ENCODE data around the gene RRN3.
A peak's percentile ranks its signal among the peaks of the same experiment; 100 is the strongest.
"Not testable (repeated sequence)": the region's sequence is repeated elsewhere in the genome, so short reads cannot be mapped to it uniquely, and the experiment has no call there.

The RRN3 gene, protein sequence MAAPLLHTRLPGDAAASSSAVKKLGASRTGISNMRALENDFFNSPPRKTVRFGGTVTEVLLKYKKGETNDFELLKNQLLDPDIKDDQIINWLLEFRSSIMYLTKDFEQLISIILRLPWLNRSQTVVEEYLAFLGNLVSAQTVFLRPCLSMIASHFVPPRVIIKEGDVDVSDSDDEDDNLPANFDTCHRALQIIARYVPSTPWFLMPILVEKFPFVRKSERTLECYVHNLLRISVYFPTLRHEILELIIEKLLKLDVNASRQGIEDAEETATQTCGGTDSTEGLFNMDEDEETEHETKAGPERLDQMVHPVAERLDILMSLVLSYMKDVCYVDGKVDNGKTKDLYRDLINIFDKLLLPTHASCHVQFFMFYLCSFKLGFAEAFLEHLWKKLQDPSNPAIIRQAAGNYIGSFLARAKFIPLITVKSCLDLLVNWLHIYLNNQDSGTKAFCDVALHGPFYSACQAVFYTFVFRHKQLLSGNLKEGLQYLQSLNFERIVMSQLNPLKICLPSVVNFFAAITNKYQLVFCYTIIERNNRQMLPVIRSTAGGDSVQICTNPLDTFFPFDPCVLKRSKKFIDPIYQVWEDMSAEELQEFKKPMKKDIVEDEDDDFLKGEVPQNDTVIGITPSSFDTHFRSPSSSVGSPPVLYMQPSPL

DNA sequence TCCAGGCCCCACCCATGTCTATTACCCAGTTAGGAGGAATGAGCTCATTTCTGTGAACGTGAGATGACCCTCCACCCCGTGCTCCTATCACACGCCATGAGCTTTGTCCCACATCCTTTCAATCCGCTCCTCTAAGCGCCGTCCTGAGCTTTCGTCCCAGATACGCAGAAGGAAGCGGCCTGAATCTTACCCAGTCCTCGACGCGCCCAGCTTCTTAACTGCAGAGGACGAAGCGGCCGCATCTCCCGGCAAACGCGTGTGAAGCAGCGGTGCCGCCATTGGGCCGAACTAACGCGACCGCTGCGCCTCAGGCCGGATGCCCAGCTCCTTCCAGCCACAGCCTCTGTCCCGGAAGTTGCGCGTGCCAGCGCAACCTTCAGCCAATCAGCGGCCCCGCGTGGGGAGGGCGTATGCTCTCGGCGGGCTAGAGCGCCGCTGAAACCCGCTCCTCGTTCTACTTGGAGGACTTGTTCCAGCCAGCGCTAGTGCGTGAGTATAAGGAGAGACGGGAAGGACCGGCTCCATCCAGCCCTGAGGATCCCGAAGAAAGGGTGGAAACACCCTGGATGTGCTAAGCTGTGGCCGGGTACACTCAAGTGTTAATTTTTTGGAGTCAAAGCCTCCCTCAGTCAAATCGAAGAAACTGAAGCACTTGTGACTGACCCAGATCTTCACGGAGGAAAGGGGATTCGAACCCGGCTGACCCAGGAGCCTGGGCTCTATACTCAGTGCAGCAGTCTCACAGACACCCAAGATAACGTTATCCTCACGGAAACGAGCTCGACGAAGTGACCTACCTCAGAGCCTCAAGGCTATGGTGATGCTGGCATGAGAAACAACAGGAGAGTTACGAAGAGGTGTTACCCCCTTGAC is at the start of gene RRN3:
Gene RRN3, minus strand, starts transcription at position 318 of the 873 bp plus-strand sequence. Its CDS starts 39 bp downstream, at position 279.
- in situ Hi-C loops (cut with HindIII; ENCODE audit: low pct_unique_long_range_greater_than_20kb, low sequenced_read_pairs), result not testable (repeated sequence)
- DNase-seq (ENCODE audit: low read depth in 1 of 2, low spot score in 1 of 2), result peak; percentile 65 to 95

DNA sequence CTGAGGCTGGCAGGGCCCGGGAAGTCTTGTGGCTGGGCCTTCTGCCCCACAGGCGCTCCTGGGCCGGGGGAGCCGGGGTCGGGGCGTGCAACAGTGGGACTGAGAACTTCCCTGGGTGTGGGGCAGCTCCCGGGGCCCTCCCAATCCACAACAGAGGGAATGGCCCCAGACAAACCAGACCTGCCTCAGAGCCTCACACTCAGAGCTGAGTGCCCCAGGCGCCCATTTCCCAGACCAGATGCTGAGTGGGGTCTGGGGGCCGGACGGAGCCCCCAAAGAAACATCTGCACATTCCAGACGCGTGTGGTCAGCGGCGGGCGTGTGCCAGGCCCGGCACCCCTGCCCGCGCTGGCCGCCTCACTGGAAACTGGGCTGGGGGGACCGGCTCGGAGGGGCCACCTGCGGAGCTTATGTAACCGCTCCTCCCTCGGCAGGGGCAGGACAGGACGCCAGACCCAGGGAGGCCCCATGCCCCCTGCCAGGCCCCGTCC is 49.6 kb upstream of the RRN3 start:
- DNase-seq (ENCODE audit: low read depth in 1 of 2, low spot score in 1 of 2); in situ Hi-C loops (cut with HindIII; ENCODE audit: low pct_unique_long_range_greater_than_20kb, low sequenced_read_pairs): not testable (repeated sequence)

DNA sequence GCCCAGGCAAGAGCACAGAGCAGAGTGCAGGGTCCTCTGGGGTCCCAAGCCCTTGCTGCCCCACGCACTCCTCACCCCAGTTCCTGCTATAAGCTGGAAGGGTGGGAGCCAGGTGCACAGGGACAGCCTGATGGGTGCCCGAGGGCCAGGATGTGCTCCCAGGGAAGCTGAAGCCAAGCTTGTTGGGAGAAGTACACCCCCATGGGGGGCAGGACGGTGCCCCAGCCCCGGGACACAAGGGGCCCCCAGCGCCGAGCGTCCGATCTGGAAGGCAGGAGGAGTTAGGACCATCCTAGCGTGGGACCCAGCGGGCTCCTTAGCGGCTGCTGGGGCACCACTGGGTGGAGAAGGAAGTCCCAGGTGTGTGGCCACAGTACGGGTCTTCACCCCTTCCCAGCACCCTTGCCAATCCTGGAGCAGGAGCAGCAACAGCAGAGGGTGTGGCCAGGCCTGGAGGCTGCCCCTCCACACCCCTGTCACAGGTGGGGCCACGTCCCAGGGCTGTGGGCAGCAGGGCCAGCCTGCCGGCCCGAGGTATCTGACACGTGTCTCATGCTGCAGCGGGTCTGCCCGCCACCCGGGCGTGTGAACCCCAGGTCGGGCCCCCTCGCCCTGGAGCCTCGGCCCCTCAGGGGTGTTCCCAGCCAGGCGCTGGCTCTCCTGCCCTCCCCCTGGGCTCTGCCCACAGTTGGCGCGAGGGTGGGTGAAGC is 49.0 kb upstream of the RRN3 start:
- DNase-seq (ENCODE audit: low read depth in 1 of 2, low spot score in 1 of 2); in situ Hi-C loops (cut with HindIII; ENCODE audit: low pct_unique_long_range_greater_than_20kb, low sequenced_read_pairs): not testable (repeated sequence)

DNA sequence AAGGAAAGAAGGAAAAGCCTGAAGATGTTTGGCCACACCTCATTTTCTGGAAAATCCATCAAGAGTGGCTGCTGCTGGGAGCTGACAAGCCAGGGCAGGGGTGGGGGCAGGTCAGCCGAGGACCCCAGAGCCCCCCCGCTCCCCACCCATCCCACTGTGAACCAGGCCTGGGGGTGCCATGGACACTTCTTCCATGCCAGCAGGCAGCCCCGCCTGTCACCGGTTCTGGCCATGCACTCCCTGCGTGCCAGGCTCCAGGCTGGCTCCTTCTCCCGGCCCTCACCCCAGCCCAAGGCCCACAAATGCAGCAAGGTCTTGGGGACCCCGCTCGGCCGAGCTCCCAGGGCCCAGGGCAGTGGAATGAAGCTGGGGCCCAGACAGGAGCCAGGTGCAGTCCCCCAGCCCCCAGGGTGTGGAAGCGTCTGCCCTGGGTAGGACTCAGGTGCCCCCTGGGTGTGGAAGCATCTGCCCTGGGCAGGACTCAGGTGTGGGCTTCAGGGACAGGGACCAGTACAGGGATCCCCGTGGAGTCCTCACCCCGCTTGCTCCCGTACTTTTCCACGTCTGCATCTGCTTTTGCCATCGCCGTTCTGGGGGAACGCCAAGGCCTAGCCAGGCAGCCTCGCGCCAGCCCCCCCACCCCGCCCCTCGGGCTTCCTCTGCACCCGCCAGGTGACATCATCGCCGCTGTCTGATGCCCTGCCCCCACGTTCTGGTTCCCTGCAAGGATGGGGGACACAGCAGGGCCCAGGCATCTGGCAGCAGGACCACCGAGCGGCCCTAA is 48.2 kb upstream of the RRN3 start:
- in situ Hi-C loops (cut with HindIII; ENCODE audit: low pct_unique_long_range_greater_than_20kb, low sequenced_read_pairs); DNase-seq (ENCODE audit: low read depth in 1 of 2, low spot score in 1 of 2): not testable (repeated sequence)

DNA sequence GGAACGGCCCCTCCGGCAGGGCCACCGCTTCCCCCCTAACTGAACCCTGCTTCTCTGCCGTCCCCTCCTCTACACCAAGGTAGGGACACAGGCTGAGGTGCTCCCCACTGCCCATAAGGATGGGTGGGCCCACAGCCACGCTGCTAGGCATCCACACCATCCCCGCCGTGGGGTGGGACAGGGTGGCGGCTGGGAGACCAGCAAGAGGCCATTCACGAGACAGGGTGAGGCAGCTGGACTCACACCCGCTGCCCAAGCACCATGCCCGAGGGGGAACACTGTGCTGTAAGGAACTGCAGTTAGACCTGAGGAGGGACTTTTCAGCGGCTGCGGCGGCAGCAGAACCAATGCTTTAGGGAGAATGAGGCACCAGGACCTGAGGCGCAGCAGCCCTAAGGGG is 47.5 kb upstream of the RRN3 start:
- in situ Hi-C loops (cut with HindIII; ENCODE audit: low pct_unique_long_range_greater_than_20kb, low sequenced_read_pairs), result no loop called here
- no peak for DNase-seq (ENCODE audit: low read depth in 1 of 2, low spot score in 1 of 2)
- no peak for TF ChIP-seq JUND (IDR thresholded peaks at IDR 0.05; ENCODE audit: low read depth)

DNA sequence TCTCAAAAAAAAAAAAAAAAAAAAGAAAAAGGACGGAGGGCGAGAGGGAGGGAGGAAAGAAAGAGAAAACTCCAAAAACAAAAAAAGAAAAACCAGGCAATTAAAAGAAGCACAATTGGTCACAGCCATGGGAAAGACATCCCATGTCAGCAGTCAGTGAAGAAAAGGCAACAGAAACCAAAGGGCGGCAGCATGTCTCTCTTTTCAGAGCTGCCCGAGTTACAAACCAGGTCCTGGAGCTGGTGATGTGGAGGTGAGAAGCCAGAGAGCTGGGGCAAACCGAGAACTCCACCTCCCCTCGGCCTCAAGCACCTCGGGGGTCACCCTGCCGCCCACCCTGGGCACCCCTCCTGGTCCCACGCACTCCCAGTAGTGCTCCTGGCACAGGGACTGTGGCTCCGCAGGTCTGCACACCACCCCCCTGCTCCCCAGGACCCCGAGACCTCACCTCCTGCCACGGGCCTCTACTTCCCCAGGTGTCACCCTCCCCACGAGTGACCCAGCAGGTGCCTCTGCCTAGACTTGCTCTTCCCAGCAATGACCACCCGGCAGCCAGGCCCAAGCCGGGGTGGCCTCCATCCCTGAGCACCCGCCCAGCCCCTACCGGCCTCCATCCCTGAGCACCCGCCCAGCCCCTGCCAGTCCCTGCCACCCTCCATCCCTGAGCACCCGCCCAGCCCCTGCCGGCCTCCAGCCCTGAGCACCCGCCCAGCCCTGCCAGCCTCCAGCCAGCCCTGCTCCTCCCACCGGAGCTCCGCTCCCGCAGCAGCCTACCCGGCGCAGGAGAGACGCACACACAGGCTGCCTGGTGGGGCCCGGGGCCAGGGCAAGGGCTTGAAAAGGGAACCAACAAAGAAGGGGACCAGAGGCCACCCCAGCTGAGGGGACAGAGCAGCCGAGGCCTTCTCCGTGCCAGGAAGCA is 46.6 kb upstream of the RRN3 start:
- in situ Hi-C loops (cut with HindIII; ENCODE audit: low pct_unique_long_range_greater_than_20kb, low sequenced_read_pairs); DNase-seq (ENCODE audit: low read depth in 1 of 2, low spot score in 1 of 2): not testable (repeated sequence)

DNA sequence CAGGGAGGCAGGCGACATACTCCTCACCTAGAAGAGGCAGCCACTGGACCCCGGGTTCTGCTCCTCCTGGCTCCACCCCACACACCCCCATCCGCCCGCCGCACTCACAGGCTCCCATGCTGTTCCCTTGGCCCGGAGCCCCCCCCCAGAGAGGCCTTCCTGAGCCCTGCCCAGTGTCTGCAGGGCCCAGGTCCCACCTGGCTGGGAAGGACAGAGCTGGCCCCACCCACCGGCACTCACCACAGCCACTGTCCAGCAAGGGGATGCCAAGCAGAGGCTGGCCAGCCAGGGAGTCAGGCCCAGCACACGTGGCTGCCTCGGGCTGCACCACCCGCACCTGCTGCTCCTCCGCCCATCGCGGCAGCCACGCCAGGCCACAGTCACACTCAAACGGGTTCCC is 43.4 kb upstream of the RRN3 start:
- in situ Hi-C loops (cut with HindIII; ENCODE audit: low pct_unique_long_range_greater_than_20kb, low sequenced_read_pairs); DNase-seq (ENCODE audit: low read depth in 1 of 2, low spot score in 1 of 2): not testable (repeated sequence)

DNA sequence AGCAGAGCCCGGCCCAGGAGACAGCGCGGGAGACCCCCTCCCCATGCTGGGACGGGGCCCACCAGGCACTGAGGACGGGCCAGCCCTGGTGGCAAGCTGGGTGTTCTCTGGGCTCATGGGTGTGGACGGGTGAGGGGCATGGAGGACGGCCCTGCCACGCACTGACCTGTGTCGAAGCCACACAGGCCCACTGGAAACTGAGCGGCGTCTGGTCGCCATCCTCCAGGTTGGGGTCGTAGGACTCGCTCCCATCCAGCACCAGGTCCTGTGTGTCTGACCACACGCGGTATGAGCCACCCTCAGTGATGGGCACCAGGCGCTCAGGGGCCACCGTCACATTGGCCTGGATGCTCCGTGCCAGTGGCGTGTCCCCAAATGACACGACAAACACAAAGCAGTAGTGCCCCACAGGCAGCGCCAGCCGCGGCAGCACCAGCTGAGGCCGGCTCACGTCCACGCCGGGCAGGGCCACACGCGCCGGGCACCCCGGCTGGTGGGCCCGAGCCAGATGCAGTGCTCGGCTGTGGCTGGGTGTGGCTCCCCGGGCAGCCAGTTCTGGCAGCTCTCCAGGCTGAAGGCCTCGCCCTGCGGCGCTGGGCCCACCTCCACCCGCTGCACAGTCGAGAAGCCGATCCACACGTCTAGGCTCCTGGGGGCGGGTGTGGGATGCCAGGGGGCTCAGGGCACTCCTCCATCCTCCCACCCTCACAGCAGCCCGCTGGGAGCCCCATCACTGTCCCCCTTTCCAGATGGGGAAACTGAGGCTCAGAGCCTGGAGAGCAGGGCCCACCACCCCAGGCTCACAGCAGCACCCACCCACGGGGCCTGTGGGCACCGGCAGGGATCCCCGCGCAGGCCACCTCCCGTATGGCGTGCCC is 41.6 kb upstream of the RRN3 start:
- DNase-seq (ENCODE audit: low read depth in 1 of 2, low spot score in 1 of 2); in situ Hi-C loops (cut with HindIII; ENCODE audit: low pct_unique_long_range_greater_than_20kb, low sequenced_read_pairs): not testable (repeated sequence)

DNA sequence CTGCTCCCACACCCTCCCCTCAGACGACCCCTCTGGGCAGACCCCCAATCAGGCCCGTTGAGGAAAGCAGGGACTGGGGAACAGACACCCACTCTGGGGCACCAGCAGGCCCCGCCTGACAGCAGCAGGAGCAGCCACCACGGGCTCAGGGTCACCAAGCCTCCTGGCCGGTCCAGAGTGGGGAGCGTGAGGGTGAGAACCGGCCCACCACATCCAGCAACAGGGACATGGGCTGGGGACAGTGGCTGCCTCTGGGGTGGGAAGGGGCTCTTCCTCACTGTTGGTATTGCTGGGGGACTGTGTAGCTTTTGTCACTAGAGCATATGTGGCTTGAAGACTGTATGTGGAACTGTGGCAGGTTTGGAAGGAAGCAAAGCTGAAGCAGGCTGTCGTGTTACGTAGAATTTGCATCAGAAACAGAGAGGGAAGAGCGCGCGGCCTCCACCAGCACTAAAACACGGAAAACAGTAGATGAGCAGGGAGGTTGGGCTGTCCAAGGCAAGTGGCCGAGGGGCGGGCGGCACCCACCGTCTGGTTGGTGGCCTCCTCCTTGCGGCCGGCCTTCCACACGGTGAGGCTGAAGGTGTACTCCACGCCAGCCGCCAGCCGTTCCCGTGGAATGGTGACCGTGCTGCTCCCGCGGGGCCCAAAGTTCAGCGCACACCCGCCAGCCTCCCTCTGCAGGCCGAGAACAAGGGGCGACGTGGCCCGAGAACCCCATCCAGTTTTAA is 40.8 kb upstream of the RRN3 start:
- in situ Hi-C loops (cut with HindIII; ENCODE audit: low pct_unique_long_range_greater_than_20kb, low sequenced_read_pairs); DNase-seq (ENCODE audit: low read depth in 1 of 2, low spot score in 1 of 2): not testable (repeated sequence)

DNA sequence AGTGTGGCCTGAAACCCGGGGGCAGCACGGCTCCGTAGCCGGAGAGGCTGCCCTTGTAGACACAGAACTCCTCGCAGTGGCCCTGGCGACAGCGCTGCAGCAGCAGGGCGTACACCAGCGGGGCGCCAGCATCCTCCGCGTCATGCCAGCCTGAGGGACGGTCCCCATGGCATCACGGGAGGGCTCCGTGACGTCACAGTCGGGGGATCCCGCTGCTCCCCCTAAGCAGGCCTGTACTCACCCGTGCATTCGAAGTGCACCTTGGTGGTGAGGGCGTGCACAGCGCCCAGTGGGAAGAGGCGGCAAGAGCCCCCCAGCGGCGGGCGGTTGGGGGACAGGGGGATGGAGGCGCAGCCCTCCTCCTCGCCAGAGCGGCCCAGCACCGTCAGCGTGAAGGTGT is 39.5 kb upstream of the RRN3 start:
- in situ Hi-C loops (cut with HindIII; ENCODE audit: low pct_unique_long_range_greater_than_20kb, low sequenced_read_pairs); DNase-seq (ENCODE audit: low read depth in 1 of 2, low spot score in 1 of 2): not testable (repeated sequence)

DNA sequence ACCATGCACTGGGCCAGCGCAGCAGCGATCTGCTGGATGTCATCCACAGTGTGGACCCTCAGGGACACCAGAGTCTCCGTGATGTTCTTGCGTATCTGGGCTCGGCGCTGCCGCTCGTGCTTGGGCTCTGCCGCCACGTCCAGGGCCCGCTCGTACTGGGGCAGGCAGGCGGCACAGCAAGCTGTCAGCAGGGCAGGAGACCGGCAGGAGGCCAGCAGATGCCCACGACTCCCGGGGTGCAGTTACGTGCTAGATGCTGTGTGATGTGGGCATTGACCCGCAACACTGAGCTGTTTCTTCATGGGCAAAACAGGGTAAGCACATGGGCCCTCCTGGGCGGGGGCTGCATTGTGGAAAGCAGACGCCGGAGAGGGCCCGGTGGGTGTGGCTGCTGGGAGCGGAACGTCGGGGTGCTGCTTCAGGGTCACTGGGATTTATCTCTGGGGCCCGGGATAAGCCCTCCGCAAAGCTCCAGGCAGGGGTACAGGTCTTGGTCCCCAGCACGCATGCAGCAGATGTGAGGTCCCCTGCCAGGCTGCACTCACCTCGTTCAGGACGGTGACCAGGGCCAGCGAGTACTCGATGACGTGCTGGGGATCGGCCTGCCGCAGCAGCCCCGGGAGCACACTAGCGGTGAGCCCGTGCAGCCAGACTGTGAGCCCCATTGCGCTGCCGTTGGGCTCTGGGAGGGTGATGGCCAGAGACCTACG is 38.8 kb upstream of the RRN3 start:
- in situ Hi-C loops (cut with HindIII; ENCODE audit: low pct_unique_long_range_greater_than_20kb, low sequenced_read_pairs); DNase-seq (ENCODE audit: low read depth in 1 of 2, low spot score in 1 of 2): not testable (repeated sequence)

DNA sequence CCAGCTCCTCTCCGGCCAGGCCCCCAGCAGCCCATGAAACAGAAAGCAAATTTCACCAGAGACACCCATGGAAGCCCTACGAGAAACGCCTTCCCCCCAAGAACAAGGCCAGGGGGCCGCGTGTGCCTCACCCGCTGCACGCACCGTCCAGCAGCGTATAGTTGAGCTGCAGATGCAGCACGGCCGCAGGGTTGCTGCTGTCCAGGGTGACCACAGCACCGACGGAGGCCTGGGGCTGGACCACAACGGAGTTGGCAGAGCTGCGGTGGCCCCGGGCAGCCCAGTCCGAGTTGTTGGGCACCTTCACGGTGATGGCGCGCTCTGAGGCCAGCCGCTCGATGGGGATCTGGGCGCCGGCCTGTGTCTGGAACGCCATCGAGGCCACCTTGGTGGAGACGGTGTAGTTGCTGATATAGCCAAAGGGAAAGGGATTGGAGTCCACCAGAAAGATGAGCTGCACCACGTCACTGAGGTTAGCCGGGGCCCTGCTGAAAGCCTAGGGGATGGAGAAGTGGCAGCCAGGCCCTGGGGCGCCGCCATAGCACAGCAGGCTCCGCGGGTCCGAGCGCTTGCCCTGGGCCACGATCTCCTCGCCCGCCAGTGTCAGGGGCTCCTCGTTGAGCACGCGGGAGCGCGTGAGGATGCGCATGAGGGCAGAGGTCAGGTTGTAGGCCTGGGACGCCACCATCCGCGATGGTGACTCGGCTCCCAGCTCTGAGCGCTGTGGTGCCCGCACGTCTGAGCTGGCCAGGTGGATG is 37.0 kb upstream of the RRN3 start:
- in situ Hi-C loops (cut with HindIII; ENCODE audit: low pct_unique_long_range_greater_than_20kb, low sequenced_read_pairs); DNase-seq (ENCODE audit: low read depth in 1 of 2, low spot score in 1 of 2): not testable (repeated sequence)

DNA sequence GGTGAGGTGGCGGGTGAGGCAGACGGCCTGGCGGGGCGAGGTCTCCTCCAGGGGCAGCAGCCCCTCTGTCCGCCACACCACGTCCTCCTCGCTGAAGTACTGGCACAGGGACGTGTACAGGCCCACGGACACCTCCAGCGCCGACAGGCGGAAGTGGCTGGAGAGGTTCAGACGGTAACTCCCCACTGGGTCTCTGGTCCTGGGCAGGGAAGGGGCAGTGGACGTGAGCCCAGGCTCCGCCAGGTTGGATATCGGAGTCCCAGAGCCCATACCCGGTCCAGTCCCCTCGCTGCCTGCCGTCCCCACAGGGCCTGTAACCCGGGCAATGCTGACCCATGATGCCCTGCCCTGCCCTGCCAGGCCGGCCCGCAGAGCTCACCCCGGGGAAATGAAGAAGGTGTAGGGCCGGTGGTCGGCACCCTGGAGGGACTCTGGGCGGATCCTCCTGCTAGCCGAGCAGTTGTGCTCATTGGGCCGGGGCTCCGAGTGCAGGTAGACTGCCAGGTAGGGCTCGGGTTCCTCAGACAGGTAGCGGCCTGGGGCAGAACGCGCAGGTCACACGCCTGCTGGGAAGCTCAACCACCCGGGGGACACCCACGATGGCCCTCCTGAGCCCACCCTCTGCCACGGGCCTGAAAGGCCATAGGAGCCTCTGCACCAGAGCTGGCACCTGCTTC is 36.3 kb upstream of the RRN3 start:
- DNase-seq (ENCODE audit: low read depth in 1 of 2, low spot score in 1 of 2); in situ Hi-C loops (cut with HindIII; ENCODE audit: low pct_unique_long_range_greater_than_20kb, low sequenced_read_pairs): not testable (repeated sequence)
